NCI-H345 treated with DMSO at 0.1 percent for 48 hours (cell line): ENCODE data around the gene TGFBR3L.
"Not testable (repeated sequence)": the region's sequence is repeated elsewhere in the genome, so short reads cannot be mapped to it uniquely, and the experiment has no call there.

ENCODE experiments used
- DNase-seq: peaks from one replicate; lab custom pipeline; 2025; ENCODE audit not compliant: unreplicated experiment; lab: John Stamatoyannopoulos, UW

Gene TGFBR3L

DNA sequence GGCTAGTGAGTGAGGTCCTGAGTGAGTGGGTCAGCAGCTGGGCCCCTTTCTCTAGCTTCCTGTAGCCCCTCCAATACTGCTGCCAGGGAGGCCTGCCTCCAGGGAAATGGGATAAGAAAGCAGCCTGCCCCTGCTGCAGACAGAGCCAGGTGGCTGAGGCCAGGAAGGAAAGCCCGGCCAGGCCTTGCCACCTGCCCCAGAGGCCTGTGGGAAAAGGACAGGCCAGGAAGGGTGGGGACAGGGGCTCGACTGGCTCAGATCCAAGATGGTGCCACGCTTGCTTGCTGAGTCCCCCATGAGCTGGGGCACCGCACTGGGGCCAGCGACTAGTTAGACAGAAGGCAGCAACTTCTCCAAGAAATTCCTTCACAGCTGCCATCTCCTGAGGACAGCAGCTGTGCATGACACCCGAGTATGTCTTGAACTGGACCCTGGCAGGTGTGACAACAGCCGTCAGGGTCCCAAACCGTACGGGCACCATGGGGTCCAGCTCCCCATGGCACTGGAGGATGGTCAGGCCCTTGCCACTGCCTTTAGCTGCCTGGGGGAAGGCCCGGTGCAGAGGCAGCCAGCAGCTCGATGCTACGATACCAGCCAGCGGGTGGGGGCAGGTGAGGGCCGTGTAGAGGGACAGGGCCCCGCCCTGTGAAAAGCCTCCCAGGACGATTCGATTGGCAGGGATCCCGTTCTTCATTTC, 35.4 kb upstream of the TGFBR3L start:
- DNase-seq: no peak

DNA sequence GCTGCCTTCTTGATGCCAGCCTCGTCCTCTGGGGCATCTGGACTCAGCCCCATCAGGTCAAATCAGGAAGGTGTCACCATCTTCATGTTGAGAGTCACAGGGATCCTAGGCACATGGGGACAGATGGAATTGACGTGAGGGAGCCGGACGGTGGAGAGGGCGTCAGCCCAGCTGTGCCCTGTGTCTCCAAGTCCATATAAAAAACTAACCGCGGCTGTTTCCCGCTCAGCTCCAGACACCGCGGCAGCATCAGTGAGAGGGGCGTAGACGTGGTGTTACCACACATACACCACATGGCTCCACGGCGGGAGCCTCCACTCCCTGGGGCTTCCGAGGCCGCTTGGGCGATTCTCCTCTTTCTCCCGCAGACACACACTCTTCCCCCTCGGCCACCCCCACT, 34.8 kb upstream of the TGFBR3L start:
- DNase-seq: no peak

DNA sequence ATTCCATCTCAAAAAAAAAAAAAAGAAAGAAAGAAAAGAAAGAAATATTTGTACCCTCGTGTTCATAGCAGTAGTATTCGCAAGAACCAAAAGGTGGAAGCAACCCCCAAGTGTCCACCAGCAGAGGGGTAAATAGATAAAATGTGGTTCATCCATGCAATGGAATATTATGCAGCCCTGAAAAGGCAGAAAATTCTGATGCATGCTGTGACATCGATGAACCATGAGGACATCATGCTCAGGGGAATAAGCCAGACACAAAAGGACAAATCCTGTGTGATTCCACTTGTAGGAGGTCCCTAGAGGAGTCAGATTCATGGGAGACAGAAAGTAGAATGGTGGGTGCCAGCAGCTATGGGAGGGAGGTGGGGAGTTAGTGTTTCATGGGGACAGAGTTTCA, 32.7 kb upstream of the TGFBR3L start:
- DNase-seq: no peak

DNA sequence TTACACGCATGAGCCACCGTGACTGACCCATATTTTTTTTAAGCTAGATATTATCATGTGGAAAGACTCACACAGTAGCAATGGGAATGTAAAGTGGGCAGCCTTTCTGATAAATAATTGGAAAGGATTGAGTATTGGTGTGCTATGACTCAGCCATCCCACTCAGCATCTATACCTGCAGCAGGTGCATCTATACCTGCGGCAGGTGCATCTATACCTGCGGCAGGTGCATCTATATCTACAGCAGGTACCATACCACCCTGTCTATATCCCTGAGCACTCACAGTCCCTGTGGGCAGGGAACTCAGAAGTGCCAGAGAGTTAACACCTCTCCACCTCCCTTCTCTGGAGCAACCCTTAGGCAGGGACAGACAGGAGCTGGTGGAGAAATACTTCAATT, 31.5 kb upstream of the TGFBR3L start:
- DNase-seq: no peak

DNA sequence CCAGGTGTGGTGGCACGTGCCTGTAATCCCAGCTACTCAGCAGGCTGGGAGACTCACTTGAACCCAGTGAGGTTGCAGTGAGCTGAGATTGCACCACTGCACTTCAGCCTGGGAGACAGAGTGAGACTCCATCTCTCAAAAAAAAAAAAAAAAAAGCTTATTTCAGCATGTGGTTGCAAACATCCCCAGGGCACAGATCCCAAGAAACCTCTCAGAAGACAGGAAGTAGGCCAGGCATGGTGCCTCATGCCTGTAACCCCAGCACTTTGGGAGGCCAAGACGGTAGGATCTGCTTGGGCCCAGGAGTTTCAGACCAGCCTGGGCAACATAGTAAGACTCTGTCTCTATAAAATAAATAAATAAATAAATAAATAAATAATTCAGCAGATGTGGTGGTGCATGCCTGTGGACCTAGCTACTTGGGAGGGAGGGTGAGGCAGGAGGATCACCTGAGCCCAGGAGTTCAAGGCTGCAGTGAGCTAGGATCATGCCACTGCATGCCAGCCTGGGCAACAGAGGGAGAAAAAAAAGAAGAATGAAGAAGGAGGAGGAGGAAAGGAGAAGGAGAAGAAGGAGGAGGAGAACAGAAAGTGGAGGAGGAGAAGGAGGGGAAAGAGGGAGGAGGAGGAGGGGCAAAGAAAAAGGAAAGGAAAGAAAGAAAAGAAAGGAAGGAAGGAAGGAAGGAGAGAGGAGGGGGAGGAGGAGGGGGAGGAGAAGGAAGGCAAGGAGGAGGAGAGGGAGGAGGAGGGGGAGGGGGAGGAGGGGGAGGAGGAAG, 30.6 kb upstream of the TGFBR3L start:
- DNase-seq: no peak

DNA sequence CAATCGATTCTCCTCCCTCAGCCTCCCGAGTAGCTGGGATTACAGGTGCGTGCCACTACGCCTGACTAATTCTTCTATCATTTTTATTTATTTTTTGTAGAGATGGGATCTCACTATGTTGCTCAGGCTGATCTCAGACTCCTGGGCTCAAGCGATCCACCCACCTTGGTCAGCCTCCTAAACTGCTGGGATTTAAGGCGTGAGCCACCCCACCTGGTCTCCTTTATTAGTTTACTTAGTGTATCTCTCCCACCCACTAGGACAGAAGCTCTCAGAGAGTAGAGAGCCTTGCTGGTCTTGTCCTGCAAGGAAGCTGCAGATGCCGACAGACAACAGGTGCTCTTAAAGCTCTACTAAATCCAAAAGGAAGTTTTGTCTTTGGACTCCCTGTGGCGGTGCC, 28.8 kb upstream of the TGFBR3L start:
- no peak for DNase-seq

DNA sequence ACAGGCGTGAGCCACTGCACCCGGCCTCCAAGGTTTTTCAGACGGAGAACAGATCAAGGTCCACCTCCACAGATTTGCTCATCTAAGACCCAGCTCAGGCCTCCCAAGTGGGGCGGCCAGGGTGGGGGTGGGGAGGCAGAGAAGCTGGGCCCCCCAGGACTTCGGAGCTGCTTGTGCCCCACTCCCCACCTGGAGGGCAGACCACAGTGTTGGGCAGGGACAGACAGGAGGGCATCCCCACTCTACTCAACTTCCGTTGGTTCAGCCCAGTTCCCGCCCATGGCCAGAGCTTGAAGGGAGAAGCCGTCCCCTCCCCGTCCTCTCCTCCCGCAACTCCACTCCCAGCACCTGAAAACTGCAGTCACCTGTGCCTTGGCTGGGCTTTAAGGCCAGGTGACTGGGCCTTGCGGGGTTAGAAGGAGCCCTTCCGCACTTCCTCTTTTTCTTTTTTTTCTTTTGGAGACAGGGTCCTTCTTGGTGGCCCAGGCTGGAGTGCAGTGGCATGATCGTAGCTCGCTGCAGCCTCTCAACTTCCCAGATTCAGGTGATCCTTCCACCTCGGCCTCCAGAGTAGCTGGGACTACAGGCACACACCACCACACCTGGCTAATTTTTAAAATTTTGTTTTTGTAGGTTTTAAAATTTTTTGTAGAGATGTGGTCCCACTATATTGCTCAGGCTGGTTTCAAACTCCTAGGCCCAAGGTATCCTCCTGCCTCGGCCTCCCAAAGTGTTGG, 27.1 kb upstream of the TGFBR3L start:
- DNase-seq: no peak

DNA sequence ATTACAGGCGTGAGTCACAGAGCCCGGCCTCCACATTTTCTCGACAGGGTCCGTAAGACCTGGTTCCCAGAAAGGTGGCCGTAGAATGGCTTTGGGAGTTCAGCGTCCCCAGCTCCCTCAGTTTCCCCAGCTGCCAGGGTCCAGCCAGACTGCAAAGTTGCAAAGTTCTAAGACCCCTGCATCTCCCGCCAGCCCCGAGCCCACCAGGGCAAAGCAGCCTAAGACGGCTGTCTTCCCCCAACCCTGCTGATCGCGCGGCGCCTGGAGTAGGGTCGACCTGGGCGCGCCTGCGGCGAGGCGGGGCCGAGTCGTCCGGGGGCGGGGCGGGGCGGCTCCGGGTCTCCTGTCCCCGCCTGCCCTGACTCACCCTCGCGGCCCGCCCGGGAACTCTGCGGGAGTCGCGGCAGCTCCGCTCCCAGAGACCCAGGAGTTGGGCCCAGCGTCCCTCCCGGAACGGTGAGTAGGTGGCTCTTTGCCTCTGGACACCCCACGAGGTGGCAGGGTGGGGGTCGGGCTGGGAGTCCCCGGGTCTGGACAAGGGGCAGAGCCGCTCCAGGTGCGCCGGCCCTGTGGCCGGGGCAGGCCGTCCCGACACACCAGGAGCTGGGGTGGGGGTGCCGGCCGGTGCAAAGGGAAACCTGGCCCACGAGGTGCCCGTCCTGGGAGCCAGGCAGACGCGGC, 26.3 kb upstream of the TGFBR3L start, which contains the start of gene LRRC8E:
Gene LRRC8E (plus strand): TSS at position 366 of the 681 bp plus-strand sequence. CDS start 7,094 bp downstream, outside the sequence.
- DNase-seq: no peak

DNA sequence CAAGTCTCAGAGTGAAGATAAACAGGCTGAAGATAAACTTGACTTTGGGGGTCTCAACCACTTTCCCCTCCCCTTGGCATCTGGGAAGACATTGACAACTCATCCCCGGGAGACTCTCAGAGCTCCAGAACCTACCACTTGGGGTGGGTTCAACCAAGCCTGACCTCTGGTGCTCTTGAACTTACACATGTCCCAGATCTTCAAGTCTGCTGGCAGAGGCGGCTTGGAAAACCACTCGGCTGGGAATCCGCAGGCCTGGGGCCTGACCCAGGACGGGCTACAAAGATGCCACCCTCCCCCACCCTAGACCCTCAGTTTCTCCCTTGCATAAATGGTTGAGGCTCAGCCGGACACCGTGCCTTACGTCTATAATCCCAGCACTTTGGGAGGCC, 25.8 kb upstream of the TGFBR3L start:
- no peak for DNase-seq

DNA sequence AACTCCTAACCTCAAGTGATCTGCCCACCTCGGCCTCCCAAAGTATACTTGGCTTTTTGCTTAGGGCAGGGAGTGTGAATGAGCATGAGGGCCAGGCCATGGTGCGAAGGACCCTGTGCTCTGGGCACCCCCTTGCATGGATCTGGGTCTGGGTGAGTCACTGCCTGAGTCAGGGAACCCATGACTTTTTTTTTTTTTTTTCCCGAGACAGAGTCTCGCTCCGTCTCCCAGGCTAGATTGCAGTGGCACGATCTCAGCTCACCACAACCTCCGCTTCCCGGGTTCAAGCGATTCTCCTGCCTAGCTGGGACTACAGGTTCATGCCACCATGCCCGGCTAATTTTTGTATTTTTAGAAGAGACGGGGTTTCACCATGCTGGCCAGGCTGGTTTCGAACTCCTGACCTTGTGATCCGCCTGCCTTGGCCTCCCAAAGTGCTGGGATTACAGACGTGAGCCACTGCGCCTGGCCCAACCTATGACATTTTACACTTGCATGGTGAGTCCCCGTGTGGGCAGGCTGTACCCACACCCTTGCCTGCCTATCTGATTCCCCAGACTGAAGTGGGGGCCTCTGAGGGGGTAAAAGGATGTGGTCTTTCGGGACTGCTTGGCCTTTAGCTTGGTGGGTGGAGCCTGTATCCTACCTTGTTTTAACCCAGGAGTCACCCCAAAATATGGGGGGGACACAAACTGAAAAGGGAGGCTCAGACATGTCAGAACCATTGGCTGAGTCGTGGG, 21.1 kb upstream of the TGFBR3L start:
- DNase-seq: not testable (repeated sequence)

DNA sequence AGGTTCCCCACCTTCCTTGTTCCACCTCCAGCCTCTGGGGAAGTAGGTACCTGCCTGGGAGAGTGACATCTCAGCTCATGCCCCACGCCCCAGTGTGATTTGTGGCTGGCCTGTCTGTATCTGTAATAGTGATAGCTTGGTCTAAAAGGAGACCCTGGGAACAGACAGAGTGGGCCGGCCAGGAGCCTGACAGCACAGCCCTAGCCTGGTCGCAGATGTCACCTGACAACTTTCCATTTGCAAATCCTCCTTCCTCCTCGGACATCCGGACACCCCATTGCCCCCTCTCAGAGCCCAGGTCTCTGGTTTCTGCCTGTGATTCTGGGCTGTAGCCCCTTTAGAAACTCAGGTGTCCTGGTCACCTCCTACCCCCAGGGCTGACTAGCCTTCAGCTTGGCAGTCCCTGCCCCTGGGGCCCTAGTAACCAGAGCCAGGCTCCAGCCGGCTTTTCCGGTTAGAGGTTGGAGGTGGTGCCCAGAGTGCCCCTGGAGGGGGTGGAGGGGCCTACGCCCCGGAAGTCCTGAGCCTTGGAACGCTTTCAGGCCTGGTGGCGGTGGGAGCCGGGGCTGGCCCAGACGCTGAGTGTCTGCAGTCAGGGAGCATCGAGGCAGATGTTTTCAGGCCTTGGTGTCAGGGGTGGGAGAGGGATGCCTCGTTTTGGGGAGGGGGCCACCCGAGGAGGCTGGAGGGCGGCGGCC, 19.9 kb upstream of the TGFBR3L start:
- DNase-seq: no peak

DNA sequence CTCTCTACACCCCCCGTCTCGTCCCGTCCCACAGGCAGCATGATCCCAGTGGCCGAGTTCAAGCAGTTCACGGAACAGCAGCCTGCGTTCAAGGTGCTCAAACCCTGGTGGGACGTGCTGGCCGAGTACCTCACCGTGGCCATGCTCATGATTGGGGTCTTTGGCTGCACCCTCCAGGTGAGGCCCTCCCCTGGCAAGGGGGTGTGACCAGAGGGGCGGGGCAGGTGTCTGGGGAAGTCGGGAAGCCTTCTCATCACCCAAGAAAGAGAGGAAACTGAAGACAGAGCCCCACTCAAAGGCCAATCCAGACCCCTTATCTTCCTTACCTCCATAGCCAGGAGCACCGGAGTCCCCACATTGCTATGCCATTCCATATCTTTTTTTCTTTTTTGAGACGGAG, 19.1 kb upstream of the TGFBR3L start:
- no peak for DNase-seq

DNA sequence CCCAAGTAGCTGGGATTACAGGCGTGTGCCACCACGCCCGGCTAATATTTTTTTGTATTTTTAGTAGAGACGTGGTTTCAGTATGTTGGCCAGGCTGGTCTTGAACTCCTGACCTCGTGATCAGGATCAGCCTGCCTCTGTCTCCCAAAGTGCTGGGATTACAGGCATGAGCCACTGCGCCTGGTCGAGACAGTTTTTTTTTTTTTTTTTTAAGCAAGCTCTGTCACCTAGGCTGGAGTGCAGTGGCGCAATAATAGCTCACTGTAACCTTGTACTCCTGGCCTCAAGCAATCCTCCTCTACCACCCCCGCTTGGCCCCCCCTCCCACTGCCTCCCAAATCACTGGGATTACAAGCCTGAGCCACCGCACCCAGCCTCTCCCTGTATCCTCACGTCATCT, 17.3 kb upstream of the TGFBR3L start:
- DNase-seq: no peak

DNA sequence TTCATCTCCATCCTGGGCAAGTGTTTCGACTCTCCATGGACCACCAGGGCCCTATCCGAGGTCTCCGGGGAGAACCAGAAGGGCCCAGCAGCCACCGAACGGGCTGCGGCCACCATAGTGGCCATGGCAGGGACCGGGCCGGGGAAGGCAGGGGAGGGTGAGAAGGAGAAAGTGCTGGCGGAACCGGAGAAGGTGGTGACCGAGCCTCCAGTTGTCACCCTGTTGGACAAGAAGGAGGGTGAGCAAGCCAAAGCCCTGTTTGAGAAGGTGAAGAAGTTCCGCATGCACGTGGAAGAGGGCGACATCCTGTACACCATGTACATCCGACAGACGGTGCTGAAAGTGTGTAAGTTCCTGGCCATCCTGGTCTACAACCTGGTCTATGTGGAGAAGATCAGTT, 15.7 kb upstream of the TGFBR3L start:
- no peak for DNase-seq

DNA sequence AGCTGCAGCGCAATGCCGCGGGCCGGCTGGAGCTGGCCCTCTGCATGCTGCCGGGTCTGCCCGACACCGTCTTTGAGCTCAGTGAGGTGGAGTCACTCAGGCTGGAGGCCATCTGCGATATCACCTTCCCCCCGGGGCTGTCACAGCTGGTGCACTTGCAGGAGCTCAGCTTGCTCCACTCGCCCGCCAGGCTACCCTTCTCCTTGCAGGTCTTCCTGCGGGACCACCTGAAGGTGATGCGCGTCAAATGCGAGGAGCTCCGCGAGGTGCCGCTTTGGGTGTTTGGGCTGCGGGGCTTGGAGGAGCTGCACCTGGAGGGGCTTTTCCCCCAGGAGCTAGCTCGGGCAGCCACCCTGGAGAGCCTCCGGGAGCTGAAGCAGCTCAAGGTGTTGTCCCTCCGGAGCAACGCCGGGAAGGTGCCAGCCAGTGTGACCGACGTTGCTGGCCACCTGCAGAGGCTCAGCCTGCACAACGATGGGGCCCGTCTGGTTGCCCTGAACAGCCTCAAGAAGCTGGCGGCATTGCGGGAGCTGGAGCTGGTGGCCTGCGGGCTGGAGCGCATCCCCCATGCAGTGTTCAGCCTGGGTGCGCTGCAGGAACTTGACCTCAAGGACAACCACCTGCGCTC, 14.8 kb upstream of the TGFBR3L start:
- DNase-seq: no peak

DNA sequence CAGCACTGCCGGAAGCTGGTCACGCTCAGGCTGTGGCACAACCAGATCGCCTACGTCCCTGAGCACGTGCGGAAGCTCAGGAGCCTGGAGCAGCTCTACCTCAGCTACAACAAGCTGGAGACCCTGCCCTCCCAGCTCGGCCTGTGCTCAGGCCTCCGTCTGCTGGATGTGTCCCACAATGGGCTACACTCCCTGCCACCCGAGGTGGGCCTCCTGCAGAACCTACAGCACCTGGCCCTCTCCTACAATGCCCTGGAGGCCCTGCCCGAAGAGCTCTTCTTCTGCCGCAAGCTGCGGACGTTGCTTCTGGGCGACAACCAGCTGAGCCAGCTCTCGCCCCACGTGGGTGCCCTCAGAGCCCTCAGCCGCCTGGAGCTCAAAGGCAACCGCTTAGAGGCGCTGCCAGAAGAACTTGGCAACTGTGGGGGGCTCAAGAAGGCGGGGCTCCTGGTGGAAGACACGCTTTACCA, 14.2 kb upstream of the TGFBR3L start:
- DNase-seq: no peak

DNA sequence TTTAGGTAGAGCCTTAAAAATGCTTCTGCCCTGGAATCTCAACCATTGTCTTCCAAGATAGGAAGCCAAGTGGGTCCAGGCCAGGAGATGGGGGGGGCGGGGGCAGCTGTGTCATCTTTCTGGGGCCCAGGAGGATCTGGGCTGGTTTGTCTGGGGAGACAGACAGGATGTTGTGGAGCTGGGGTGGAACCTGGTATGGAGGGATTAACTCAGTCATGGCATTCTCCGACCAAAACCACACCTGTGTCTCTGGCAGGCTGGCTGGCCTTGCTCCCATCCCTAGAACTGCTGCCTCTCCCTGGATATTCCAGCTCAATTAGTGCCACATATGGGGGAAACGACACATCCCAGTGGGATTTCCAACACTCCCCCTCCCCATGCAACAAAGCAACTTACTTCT, 13.7 kb upstream of the TGFBR3L start:
- DNase-seq: no peak

DNA sequence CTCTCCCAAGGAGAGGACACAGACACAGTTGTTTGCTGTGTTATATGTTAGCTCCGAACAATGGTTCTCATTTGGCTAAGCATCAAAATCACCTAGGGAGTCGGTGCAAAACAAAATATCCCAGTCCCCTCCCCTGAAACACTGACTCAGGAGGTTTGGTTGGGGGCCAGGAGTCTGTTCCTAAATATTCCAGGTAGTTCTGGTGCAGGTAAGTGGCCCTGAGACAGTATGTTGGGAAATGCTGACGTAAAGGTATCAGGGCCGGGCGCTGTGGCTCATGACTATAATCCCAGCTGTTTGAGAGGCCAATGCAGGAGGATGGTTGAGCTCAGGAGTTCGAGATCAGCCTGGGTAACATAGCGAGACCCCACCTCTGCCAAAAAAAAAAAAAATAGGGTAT, 13.3 kb upstream of the TGFBR3L start:
- DNase-seq: no peak

DNA sequence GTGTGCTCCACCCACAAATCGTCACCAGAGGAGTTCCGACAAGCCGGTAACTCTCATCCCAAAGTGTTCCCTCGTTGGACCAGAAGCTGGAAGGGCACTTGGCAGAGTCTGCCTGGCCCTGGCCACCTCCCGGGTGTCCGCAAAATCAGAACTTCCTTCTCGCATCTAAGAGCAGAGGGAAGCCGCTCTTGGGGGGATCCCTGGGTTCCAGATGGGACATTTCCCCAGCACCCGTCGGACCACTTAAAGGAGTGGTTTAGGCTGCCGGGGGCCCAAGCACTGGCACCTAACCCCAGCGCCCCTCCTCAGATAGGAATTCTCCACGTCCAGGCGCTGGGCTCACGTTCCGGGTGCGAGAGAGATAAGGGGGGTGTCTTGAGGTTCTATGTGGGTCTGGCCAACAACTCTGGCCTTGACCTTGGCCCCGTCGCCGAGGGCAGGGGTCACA, 11.8 kb upstream of the TGFBR3L start:
- DNase-seq: no peak
